SK-N-SH treated with all-trans-retinoic acid at 6 μM for 48 hours (cell line): Measurements from ENCODE around the gene TMEM200A.

ENCODE experiments used
- ATAC-seq: fragments of 200-7000 bp; cut with Tn5 transposase; 3 replicates; pipeline ENCODE4 v1.9.1; 2020; ENCODE audit warnings: mild to moderate bottlenecking, moderate library complexity
- ARNTL ChIP-seq: fragments of 450-650 bp; formaldehyde crosslinking; IDR thresholded peaks from 2 replicates; pipeline ENCODE4 v1.5.0; 2020; ENCODE audit warnings: low read depth, mild to moderate bottlenecking, moderate library complexity, borderline replicate concordance
- CSDC2 ChIP-seq: fragments of 250-450 bp; sonication (Bioruptor Pico); IDR thresholded peaks from 2 replicates; pipeline ENCODE4 v1.5.0; 2020; ENCODE audit warnings: mild to moderate bottlenecking, moderate library complexity
- ESRRG ChIP-seq: fragments of 250-450 bp; sonication (Bioruptor Pico); IDR thresholded peaks from 2 replicates; pipeline ENCODE4 v1.6.1; 2021; ENCODE audit warnings: mild to moderate bottlenecking
- GLIS3 ChIP-seq: fragments of 250-450 bp; sonication (Bioruptor Pico); IDR thresholded peaks from 2 replicates; pipeline ENCODE4 v1.5.0; 2020; ENCODE audit warnings: mild to moderate bottlenecking, moderate library complexity
- ISL1 ChIP-seq: fragments of 250-450 bp; sonication (Bioruptor Pico); IDR thresholded peaks from 2 replicates; pipeline ENCODE4 v2.1.2; 2022; ENCODE audit warnings: mild to moderate bottlenecking, moderate library complexity
- OSR1 ChIP-seq: fragments of 250-450 bp; sonication (Bioruptor Pico); IDR thresholded peaks from 2 replicates; pipeline ENCODE4 v1.8.0; 2022; ENCODE audit warnings: moderate library complexity, mild to moderate bottlenecking, inconsistent platforms
- PPARA ChIP-seq: fragments of 250-450 bp; sonication (Bioruptor Pico); IDR thresholded peaks from 2 replicates; pipeline ENCODE4 v1.5.0; 2020; ENCODE audit warnings: mild to moderate bottlenecking, borderline replicate concordance
- RARB ChIP-seq: fragments of 250-450 bp; sonication (Bioruptor Pico); IDR thresholded peaks from 2 replicates; pipeline ENCODE4 v1.8.0; 2021; ENCODE audit warnings: mild to moderate bottlenecking, moderate library complexity
- SNAI2 ChIP-seq: fragments of 250-450 bp; sonication (Bioruptor Pico); IDR thresholded peaks from 2 replicates; pipeline ENCODE4 v1.5.0; 2020; ENCODE audit warnings: mild to moderate bottlenecking, moderate library complexity
- ZC3H10 ChIP-seq: fragments of 250-450 bp; sonication (Bioruptor Pico); IDR thresholded peaks from 2 replicates; pipeline ENCODE4 v1.5.1; 2021; ENCODE audit warnings: mild to moderate bottlenecking, moderate library complexity
- ZFP3 ChIP-seq: fragments of 250-450 bp; sonication (Bioruptor Pico); IDR thresholded peaks from 2 replicates; pipeline ENCODE4 v1.5.0; 2020; ENCODE audit warnings: mild to moderate bottlenecking, moderate library complexity
- ZFP30 ChIP-seq: fragments of 450-650 bp; formaldehyde crosslinking; IDR thresholded peaks from 2 replicates; pipeline ENCODE4 v1.5.0; 2022; ENCODE audit warnings: mild to moderate bottlenecking, moderate library complexity
- ZNF565 ChIP-seq: fragments of 450-650 bp; formaldehyde crosslinking; conservative IDR thresholded peaks from 2 replicates; pipeline ENCODE4 v1.5.0; 2020; ENCODE audit warnings: low read depth, mild to moderate bottlenecking, moderate library complexity
- ZNF70 ChIP-seq: fragments of 450-650 bp; formaldehyde crosslinking; IDR thresholded peaks from 2 replicates; pipeline ENCODE4 v1.5.0; 2020; ENCODE audit warnings: mild to moderate bottlenecking, moderate library complexity
- ZNF8 ChIP-seq: fragments of 450-650 bp; formaldehyde crosslinking; IDR thresholded peaks from 2 replicates; pipeline ENCODE4 v1.5.0; 2020; ENCODE audit warnings: mild to moderate bottlenecking, moderate library complexity
- TF ChIP-seq, protein P1 (sequence below): fragments of 250-450 bp; sonication (Bioruptor Pico); IDR thresholded peaks from 2 replicates; pipeline ENCODE4 v1.5.1; 2020; ENCODE audit warnings: low read depth, mild to moderate bottlenecking, moderate library complexity
- TF ChIP-seq, protein P2 (sequence below): fragments of 250-450 bp; sonication (Bioruptor Pico); IDR thresholded peaks from 2 replicates; pipeline ENCODE4 v1.8.0; 2021; ENCODE audit warnings: low read depth, mild to moderate bottlenecking, moderate library complexity, borderline replicate concordance
- TF ChIP-seq, protein P3 (sequence below): fragments of 250-450 bp; sonication (Bioruptor Pico); IDR thresholded peaks from 2 replicates; pipeline ENCODE4 v1.5.1; 2021; ENCODE audit warnings: mild to moderate bottlenecking, moderate library complexity
- TF ChIP-seq, protein P4 (sequence below): fragments of 250-450 bp; sonication (Bioruptor Pico); IDR thresholded peaks from 2 replicates; pipeline ENCODE4 v1.5.0; 2020; ENCODE audit warnings: mild to moderate bottlenecking, moderate library complexity
- TF ChIP-seq, protein P5 (sequence below): fragments of 250-450 bp; sonication (Bioruptor Pico); IDR thresholded peaks from 2 replicates; pipeline ENCODE4 v1.8.0; 2020; ENCODE audit warnings: mild to moderate bottlenecking, moderate library complexity, borderline replicate concordance

The TMEM200A gene

DNA sequence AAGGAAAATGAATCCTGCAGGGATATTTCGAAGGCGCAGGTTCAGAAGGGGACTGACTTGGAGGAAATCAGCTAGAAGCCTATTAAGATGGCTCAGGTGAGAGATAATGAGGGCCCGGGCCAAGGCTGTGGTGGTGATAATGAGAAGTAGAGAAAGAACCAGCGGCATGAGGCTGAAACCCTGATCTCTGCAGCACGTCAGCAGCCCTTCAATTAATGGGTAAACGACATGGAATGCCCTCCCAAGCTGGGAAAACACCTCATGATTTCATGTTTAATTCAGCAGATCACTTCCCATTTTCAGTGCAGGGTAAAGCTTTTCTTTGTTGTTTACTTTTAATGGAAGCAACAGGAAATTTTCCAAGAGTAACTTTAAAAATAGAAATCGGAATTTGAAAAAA lies 104.9 kb downstream of the TMEM200A start:
- ATAC-seq, result no peak
- TF ChIP-seq ISL1 (CRISPR knock-in tag), result no peak
- TF ChIP-seq GLIS3, result no peak
- no peak for TF ChIP-seq ZC3H10 (CRISPR knock-in tag)
- TF ChIP-seq, all 23 proteins: peak for 0

DNA sequence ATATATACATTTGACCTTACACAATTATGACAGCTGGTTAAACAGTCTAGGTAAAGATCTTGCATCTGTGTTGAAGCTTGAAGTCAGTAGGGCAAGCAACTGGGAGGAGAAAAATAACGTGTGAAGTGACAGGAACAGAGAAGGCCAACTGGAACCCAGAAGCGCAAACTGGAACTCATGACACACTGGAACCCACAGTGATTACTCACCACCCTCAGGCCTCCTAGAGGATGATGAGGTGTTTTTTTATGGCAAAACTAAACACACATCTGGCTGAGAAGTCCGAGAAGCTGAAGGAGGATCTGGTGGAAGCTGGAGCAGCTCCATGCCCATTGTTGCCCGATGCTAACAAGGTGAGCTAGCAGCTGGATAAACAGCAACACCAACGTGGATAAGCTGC lies 108.1 kb downstream of the TMEM200A start:
- TF ChIP-seq, protein P1, sequence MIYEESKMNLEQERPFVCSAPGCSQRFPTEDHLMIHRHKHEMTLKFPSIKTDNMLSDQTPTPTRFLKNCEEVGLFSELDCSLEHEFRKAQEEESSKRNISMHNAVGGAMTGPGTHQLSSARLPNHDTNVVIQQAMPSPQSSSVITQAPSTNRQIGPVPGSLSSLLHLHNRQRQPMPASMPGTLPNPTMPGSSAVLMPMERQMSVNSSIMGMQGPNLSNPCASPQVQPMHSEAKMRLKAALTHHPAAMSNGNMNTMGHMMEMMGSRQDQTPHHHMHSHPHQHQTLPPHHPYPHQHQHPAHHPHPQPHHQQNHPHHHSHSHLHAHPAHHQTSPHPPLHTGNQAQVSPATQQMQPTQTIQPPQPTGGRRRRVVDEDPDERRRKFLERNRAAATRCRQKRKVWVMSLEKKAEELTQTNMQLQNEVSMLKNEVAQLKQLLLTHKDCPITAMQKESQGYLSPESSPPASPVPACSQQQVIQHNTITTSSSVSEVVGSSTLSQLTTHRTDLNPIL, result no peak
- TF ChIP-seq GLIS3, result no peak
- TF ChIP-seq PPARA (CRISPR knock-in tag), result no peak
- TF ChIP-seq, protein P2, sequence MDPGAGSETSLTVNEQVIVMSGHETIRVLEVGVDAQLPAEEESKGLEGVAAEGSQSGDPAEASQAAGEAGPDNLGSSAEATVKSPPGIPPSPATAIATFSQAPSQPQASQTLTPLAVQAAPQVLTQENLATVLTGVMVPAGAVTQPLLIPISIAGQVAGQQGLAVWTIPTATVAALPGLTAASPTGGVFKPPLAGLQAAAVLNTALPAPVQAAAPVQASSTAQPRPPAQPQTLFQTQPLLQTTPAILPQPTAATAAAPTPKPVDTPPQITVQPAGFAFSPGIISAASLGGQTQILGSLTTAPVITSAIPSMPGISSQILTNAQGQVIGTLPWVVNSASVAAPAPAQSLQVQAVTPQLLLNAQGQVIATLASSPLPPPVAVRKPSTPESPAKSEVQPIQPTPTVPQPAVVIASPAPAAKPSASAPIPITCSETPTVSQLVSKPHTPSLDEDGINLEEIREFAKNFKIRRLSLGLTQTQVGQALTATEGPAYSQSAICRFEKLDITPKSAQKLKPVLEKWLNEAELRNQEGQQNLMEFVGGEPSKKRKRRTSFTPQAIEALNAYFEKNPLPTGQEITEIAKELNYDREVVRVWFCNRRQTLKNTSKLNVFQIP, result no peak
- no peak for TF ChIP-seq ZFP30 (CRISPR knock-in tag)
- TF ChIP-seq CSDC2 (CRISPR knock-in tag), result no peak
- TF ChIP-seq, protein P3, sequence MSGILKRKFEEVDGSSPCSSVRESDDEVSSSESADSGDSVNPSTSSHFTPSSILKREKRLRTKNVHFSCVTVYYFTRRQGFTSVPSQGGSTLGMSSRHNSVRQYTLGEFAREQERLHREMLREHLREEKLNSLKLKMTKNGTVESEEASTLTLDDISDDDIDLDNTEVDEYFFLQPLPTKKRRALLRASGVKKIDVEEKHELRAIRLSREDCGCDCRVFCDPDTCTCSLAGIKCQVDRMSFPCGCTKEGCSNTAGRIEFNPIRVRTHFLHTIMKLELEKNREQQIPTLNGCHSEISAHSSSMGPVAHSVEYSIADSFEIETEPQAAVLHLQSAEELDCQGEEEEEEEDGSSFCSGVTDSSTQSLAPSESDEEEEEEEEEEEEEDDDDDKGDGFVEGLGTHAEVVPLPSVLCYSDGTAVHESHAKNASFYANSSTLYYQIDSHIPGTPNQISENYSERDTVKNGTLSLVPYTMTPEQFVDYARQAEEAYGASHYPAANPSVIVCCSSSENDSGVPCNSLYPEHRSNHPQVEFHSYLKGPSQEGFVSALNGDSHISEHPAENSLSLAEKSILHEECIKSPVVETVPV (CRISPR knock-in tag), result no peak
- TF ChIP-seq ESRRG (CRISPR knock-in tag), result no peak
- no peak for TF ChIP-seq ZFP3
- TF ChIP-seq, protein P4, sequence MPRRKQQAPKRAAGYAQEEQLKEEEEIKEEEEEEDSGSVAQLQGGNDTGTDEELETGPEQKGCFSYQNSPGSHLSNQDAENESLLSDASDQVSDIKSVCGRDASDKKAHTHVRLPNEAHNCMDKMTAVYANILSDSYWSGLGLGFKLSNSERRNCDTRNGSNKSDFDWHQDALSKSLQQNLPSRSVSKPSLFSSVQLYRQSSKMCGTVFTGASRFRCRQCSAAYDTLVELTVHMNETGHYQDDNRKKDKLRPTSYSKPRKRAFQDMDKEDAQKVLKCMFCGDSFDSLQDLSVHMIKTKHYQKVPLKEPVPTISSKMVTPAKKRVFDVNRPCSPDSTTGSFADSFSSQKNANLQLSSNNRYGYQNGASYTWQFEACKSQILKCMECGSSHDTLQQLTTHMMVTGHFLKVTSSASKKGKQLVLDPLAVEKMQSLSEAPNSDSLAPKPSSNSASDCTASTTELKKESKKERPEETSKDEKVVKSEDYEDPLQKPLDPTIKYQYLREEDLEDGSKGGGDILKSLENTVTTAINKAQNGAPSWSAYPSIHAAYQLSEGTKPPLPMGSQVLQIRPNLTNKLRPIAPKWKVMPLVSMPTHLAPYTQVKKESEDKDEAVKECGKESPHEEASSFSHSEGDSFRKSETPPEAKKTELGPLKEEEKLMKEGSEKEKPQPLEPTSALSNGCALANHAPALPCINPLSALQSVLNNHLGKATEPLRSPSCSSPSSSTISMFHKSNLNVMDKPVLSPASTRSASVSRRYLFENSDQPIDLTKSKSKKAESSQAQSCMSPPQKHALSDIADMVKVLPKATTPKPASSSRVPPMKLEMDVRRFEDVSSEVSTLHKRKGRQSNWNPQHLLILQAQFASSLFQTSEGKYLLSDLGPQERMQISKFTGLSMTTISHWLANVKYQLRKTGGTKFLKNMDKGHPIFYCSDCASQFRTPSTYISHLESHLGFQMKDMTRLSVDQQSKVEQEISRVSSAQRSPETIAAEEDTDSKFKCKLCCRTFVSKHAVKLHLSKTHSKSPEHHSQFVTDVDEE (CRISPR knock-in tag), result no peak
- TF ChIP-seq ISL1 (CRISPR knock-in tag), result no peak
- TF ChIP-seq RARB (CRISPR knock-in tag), result no peak
- no peak for TF ChIP-seq OSR1 (CRISPR knock-in tag)
- TF ChIP-seq ZNF70, result no peak
- no peak for TF ChIP-seq SNAI2
- no peak for ATAC-seq

DNA sequence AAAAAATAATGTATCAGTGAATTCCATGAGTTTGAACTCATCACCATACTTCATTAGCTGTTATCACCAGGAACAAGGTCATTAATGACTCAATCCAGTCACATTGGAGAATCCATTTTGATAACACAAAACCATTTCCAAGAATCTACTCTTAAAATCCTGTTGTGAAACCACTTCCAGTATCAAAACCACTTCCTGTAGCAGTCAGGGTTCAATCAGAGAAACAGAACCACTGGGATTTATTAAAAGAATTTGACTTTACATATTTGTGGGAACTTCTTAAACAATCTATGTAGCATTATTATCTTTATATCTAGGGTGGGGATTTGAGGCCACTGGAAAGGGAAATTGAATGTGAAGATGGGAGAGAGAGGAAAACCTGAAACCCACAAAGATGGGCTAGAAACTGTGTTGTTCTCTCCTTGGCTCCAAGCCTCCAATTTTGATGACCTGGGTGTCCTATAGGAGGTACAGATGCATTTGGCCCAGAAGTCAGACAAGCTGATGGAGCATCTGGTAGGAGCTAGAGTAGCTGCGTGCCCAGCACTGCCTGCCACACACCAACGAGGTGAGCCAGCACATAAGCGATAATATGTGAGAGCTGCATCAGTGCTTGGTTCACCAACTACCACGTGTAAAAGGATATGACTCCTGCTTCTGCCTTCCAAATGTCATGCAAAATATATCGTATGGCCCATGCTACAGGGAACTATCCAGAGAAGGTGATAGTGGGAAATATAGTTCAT lies 117.0 kb downstream of the TMEM200A start:
- peak; percentile 38; the same call in 2 of the 3 replicates for ATAC-seq
- TF ChIP-seq, protein P1, result no peak
- TF ChIP-seq ZNF8 (CRISPR knock-in tag), result no peak
- no peak for TF ChIP-seq ARNTL (CRISPR knock-in tag)
- TF ChIP-seq, protein P5, sequence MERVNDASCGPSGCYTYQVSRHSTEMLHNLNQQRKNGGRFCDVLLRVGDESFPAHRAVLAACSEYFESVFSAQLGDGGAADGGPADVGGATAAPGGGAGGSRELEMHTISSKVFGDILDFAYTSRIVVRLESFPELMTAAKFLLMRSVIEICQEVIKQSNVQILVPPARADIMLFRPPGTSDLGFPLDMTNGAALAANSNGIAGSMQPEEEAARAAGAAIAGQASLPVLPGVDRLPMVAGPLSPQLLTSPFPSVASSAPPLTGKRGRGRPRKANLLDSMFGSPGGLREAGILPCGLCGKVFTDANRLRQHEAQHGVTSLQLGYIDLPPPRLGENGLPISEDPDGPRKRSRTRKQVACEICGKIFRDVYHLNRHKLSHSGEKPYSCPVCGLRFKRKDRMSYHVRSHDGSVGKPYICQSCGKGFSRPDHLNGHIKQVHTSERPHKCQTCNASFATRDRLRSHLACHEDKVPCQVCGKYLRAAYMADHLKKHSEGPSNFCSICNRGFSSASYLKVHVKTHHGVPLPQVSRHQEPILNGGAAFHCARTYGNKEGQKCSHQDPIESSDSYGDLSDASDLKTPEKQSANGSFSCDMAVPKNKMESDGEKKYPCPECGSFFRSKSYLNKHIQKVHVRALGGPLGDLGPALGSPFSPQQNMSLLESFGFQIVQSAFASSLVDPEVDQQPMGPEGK (CRISPR knock-in tag), result no peak
- TF ChIP-seq ZNF565 (CRISPR knock-in tag), result no peak
- TF ChIP-seq CSDC2 (CRISPR knock-in tag), result no peak
- no peak for TF ChIP-seq ISL1 (CRISPR knock-in tag)
- TF ChIP-seq, protein P3 (CRISPR knock-in tag), result no peak
